Measurements from ENCODE around the gene SH2D1A.

- TF ChIP-seq FOXM1 (IDR thresholded peaks at IDR 0.05; ENCODE audit: low read depth, low read length) (no peak), CTCF (IDR thresholded peaks at IDR 0.05 in 2 of 3, conservative IDR thresholded peaks at IDR 0.05 in 1 of 3; ENCODE audit: control insufficient read depth in 2 of 3, extremely low read depth in 1 of 3, insufficient read depth in 1 of 3, low read depth in 3 of 3, low read length in 3 of 3) (no peak), SIX5 (IDR thresholded peaks at IDR 0.05; ENCODE audit: low read depth, low read length, severe bottlenecking) (no peak), JUND (IDR thresholded peaks at IDR 0.05; ENCODE audit: low read depth, low read length) (no peak), POLR2A (IDR thresholded peaks at IDR 0.05; ENCODE audit: low read depth, low read length) (no peak), SMC3 (IDR thresholded peaks at IDR 0.05; ENCODE audit: borderline replicate concordance, low read length) (no peak), BCLAF1 (IDR thresholded peaks at IDR 0.05) (no peak)
Measured at GRCh38 chrX:124413244-124413643, 66.9 kb downstream of the SH2D1A start.
